Measurements from ENCODE around the gene ZFP69. TPM values are rescaled to one million over a fixed set of nuclear protein-coding genes. Genes with fewer than 3 reads are reported as not detected.

The ZFP69 gene
- total and polyA plus RNA-seq, 4 donors, result 0.96 to 1.9 (median 1.2) TPM

- 54% methylated on average over 2 of the region's 2 CpGs for WGBS
- no peak overlapping the region for H3K4me3 ChIP-seq (ENCODE audit: low read depth in 1 of 3, low read length in 3 of 3)
- H3K27me3 ChIP-seq (ENCODE audit: control insufficient read depth in 4 of 4, insufficient read depth in 4 of 4, low read length in 3 of 4), result no peaks in the 10 kb centered on the region
- peaks cover 3 to 23% (median 21%) of the 10 kb centered on the region in 4 donors for H3K4me1 ChIP-seq (ENCODE audit: control insufficient read depth in 4 of 4, insufficient read depth in 4 of 4, low read length in 3 of 4)
- no peak for DNase-seq (ENCODE audit: low spot score)
- H3K27ac ChIP-seq (ENCODE audit: low read depth in 1 of 2, low read length in 2 of 2), result peak overlapping the region; percentile 45 to 55
- TF ChIP-seq ATF3 (IDR thresholded peaks at IDR 0.05), result no peak
- TF ChIP-seq, protein P1, sequence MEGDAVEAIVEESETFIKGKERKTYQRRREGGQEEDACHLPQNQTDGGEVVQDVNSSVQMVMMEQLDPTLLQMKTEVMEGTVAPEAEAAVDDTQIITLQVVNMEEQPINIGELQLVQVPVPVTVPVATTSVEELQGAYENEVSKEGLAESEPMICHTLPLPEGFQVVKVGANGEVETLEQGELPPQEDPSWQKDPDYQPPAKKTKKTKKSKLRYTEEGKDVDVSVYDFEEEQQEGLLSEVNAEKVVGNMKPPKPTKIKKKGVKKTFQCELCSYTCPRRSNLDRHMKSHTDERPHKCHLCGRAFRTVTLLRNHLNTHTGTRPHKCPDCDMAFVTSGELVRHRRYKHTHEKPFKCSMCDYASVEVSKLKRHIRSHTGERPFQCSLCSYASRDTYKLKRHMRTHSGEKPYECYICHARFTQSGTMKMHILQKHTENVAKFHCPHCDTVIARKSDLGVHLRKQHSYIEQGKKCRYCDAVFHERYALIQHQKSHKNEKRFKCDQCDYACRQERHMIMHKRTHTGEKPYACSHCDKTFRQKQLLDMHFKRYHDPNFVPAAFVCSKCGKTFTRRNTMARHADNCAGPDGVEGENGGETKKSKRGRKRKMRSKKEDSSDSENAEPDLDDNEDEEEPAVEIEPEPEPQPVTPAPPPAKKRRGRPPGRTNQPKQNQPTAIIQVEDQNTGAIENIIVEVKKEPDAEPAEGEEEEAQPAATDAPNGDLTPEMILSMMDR (IDR thresholded peaks at IDR 0.05; ENCODE audit: low read depth, low read length, missing input control), result no peak
- no peak for TF ChIP-seq TAF1 (conservative IDR thresholded peaks at IDR 0.05)
- TF ChIP-seq FOXA2 (IDR thresholded peaks at IDR 0.05), result peak; percentile 49
- TF ChIP-seq HNF4A (conservative IDR thresholded peaks at IDR 0.05), result peak; percentile 74 to 82
- peak; percentile 34 for TF ChIP-seq SP1 (IDR thresholded peaks at IDR 0.05)
- no peak for TF ChIP-seq FOXA1 (IDR thresholded peaks at IDR 0.05)
- TF ChIP-seq REST (IDR thresholded peaks at IDR 0.05), result peak; percentile 13
- TF ChIP-seq, protein P2, sequence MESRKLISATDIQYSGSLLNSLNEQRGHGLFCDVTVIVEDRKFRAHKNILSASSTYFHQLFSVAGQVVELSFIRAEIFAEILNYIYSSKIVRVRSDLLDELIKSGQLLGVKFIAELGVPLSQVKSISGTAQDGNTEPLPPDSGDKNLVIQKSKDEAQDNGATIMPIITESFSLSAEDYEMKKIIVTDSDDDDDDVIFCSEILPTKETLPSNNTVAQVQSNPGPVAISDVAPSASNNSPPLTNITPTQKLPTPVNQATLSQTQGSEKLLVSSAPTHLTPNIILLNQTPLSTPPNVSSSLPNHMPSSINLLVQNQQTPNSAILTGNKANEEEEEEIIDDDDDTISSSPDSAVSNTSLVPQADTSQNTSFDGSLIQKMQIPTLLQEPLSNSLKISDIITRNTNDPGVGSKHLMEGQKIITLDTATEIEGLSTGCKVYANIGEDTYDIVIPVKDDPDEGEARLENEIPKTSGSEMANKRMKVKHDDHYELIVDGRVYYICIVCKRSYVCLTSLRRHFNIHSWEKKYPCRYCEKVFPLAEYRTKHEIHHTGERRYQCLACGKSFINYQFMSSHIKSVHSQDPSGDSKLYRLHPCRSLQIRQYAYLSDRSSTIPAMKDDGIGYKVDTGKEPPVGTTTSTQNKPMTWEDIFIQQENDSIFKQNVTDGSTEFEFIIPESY (IDR thresholded peaks at IDR 0.05), result peak; percentile 61
- TF ChIP-seq RXRA (IDR thresholded peaks at IDR 0.05), result peak in 1 of 2 donors; percentile 68
- TF ChIP-seq NR2F2 (IDR thresholded peaks at IDR 0.05), result no peak
- peak; percentile 36 for TF ChIP-seq MAX (IDR thresholded peaks at IDR 0.05)
- no peak for TF ChIP-seq HNF4G (IDR thresholded peaks at IDR 0.05)
- no peak for TF ChIP-seq GABPA (IDR thresholded peaks at IDR 0.05 in 1 of 2, conservative IDR thresholded peaks at IDR 0.05 in 1 of 2)
- peak in 1 of 2 donors; percentile 33 for TF ChIP-seq JUND (IDR thresholded peaks at IDR 0.05)
- no peak overlapping the region for H3K9ac ChIP-seq (ENCODE audit: low read depth in 1 of 2, low read length in 2 of 2)
- H3K36me3 ChIP-seq (ENCODE audit: control insufficient read depth in 4 of 4, insufficient read depth in 3 of 4, low read depth in 1 of 4, low read length in 3 of 4), result peaks cover 4 to 9% (median 5%) of the 10 kb centered on the region in 4 donors
- H3K9me3 ChIP-seq (ENCODE audit: control insufficient read depth in 4 of 4, low read length in 3 of 4), result no peaks in the 10 kb centered on the region
Observed at GRCh38 chr1:40535732-40536131, 58.6 kb downstream of the ZFP69 start.

GRCh38 chr1:40539338-40539737 is 62.2 kb downstream of the ZFP69 start:
- Histone ChIP-seq H3K4me3 (ENCODE audit: low read depth in 1 of 3, low read length in 3 of 3) (no peak overlapping the region), H3K27ac (ENCODE audit: low read depth in 1 of 2, low read length in 2 of 2) (peak overlapping the region; percentile 26 to 55), H3K27me3 (ENCODE audit: control insufficient read depth in 4 of 4, insufficient read depth in 4 of 4, low read length in 3 of 4) (no peaks in the 10 kb centered on the region), H3K36me3 (ENCODE audit: control insufficient read depth in 4 of 4, insufficient read depth in 3 of 4, low read depth in 1 of 4, low read length in 3 of 4) (peaks cover 8 to 36% (median 33%) of the 10 kb centered on the region in 4 donors), H3K9me3 (ENCODE audit: control insufficient read depth in 4 of 4, low read length in 3 of 4) (peaks cover 0 to 3% (median under 1%) of the 10 kb centered on the region in 4 donors), H3K9ac (ENCODE audit: low read depth in 1 of 2, low read length in 2 of 2) (no peak overlapping the region), H3K4me1 (ENCODE audit: control insufficient read depth in 4 of 4, insufficient read depth in 4 of 4, low read length in 3 of 4) (peaks cover 3 to 7% (median 4%) of the 10 kb centered on the region in 4 donors)
- WGBS, result 30% methylated on average over 7 of the region's 7 CpGs
- DNase-seq (ENCODE audit: low spot score), result no peak
- TF ChIP-seq RXRA (IDR thresholded peaks at IDR 0.05) (peak; percentile 56 to 86), TAF1 (conservative IDR thresholded peaks at IDR 0.05) (no peak), HNF4G (IDR thresholded peaks at IDR 0.05) (no peak), REST (IDR thresholded peaks at IDR 0.05) (peak; percentile 46), YY1 (IDR thresholded peaks at IDR 0.05) (peak; percentile 79), FOXA1 (IDR thresholded peaks at IDR 0.05) (peak; percentile 16), NR2F2 (IDR thresholded peaks at IDR 0.05) (no peak), ATF3 (IDR thresholded peaks at IDR 0.05) (no peak), JUND (IDR thresholded peaks at IDR 0.05) (peak in 1 of 2 donors; percentile 55), HNF4A (conservative IDR thresholded peaks at IDR 0.05) (peak; percentile 46 to 72), RAD21 (IDR thresholded peaks at IDR 0.05) (no peak), SP1 (IDR thresholded peaks at IDR 0.05) (peak; percentile 33)
- TF ChIP-seq, protein P2 (IDR thresholded peaks at IDR 0.05), result peak; percentile 59

Measured in liver (tissue), 9 donors.